ENCODE results near the gene RBM15B.

RBM15B gene

GRCh38 chr3:51393564-51393963 lies 2.5 kb downstream of the RBM15B start:
- no peak for DNase-seq

GRCh38 chr3:51394541-51394940 lies 3.5 kb downstream of the RBM15B start:
- DNase-seq: no peak

GRCh38 chr3:51395493-51396213 lies 4.6 kb downstream of the RBM15B start:
- DNase-seq: no peak

GRCh38 chr3:51396401-51396800 lies 5.3 kb downstream of the RBM15B start:
- no peak for DNase-seq

GRCh38 chr3:51397392-51397791 lies 6.3 kb downstream of the RBM15B start:
- DNase-seq: no peak

GRCh38 chr3:51398595-51399310 lies 7.7 kb downstream of the RBM15B start:
- DNase-seq: no peak

GRCh38 chr3:51400166-51400565 lies 9.1 kb downstream of the RBM15B start:
- no peak for DNase-seq

GRCh38 chr3:51401735-51402134 lies 10.7 kb downstream of the RBM15B start:
- no peak for DNase-seq

GRCh38 chr3:51403675-51404074 lies 12.6 kb downstream of the RBM15B start:
- no peak for DNase-seq

- DNase-seq: no peak
These were observed 16.9 kb downstream of the RBM15B start for GRCh38 chr3:51408021-51408420.

- no peak for DNase-seq
These were observed 17.7 kb downstream of the RBM15B start for GRCh38 chr3:51408813-51409212.

- no peak for DNase-seq
These were observed 31.1 kb downstream of the RBM15B start for GRCh38 chr3:51422211-51422610.

GRCh38 chr3:51426921-51427320 lies 35.8 kb downstream of the RBM15B start:
- DNase-seq: no peak

- DNase-seq: no peak
These were observed 38.1 kb downstream of the RBM15B start for GRCh38 chr3:51429138-51429537.

GRCh38 chr3:51434110-51434509 lies 43.0 kb downstream of the RBM15B start:
- DNase-seq: no peak

GRCh38 chr3:51434746-51435327 lies 43.8 kb downstream of the RBM15B start:
- no peak for DNase-seq

- DNase-seq: no peak
These were observed 46.0 kb downstream of the RBM15B start for GRCh38 chr3:51436998-51437639.

- no peak for DNase-seq
These were observed 50.4 kb downstream of the RBM15B start for GRCh38 chr3:51441282-51442030.

- no peak for DNase-seq
These were observed 54.6 kb downstream of the RBM15B start for GRCh38 chr3:51445544-51446280.

All from GOT3 (cell line).